Measurements from ENCODE around the gene AQP6. TPM values are rescaled to one million over a fixed set of nuclear protein-coding genes. Genes with fewer than 3 reads are reported as not detected.

AQP6 gene
- total and polyA plus RNA-seq, 2 donors (not counting 3 experiments of a cell fraction or from before 2014, with no cell fraction given), result 0.04 TPM; not detected in 1

GRCh38 chr12:49980501-49981349, 8.0 kb downstream of the AQP6 start:
- dilution Hi-C loops (cut with MboI; ENCODE audit: extremely low pct_ligation_motif_present, low sequenced_read_pairs), result no loop called here
- ChIA-PET CTCF (interaction anchor here (0.8 to 7.5 kb wide), 11 partner anchors 11 to 203 kb away, joined by 3 to 126 read pairs (median 6); partner anchors contain the start of gene RACGAP1), POLR2A (no interaction called here)

More at GRCh38 chr12:49980501-49981349, 8.0 kb downstream of the AQP6 start:
- Histone ChIP-seq H2AFZ (ENCODE audit: low read depth, low read length) (no peak overlapping the region), H3K79me2 (ENCODE audit: control insufficient read depth, insufficient read depth, low read length) (no peaks in the 10 kb centered on the region), H3K27me3 (ENCODE audit: control insufficient read depth in 2 of 2, insufficient read depth in 2 of 2, low read length in 2 of 2) (no peaks in the 10 kb centered on the region), H3K27ac (ENCODE audit: insufficient read depth, low read depth, low read length) (no peak overlapping the region), H3K9ac (replicated peaks; ENCODE audit: extremely low read depth, insufficient read depth, low read length) (no peak overlapping the region), H3K4me1 (ENCODE audit: control insufficient read depth, extremely low read depth, insufficient read depth, low read length) (peaks cover 14% of the 10 kb centered on the region), H4K20me1 (replicated peaks; ENCODE audit: control insufficient read depth, extremely low read depth, insufficient read depth, low read length) (no peaks in the 10 kb centered on the region), H3K9me1 (replicated peaks; ENCODE audit: control insufficient read depth, extremely low read depth, insufficient read depth, low read length) (no peaks in the 10 kb centered on the region), H3K4me2 (ENCODE audit: insufficient read depth, low read length) (no peak overlapping the region), H3K9me3 (replicated peaks; ENCODE audit: control insufficient read depth, insufficient read depth, low read length) (no peaks in the 10 kb centered on the region), H3K36me3 (ENCODE audit: control insufficient read depth in 2 of 2, extremely low read depth in 1 of 2, insufficient read depth in 2 of 2, low read length in 2 of 2) (no peaks in the 10 kb centered on the region), H3K4me3 (replicated peaks in 1 of 3; ENCODE audit: insufficient read depth in 1 of 3, low read depth in 1 of 3, low read length in 3 of 3) (no peak overlapping the region)
- no peak for DNase-seq (ENCODE audit: low read depth, low spot score)
- BruUV-seq (replicated peaks), result no TSS peak
- FAIRE-seq, result no peak
- TF ChIP-seq EZH2 (IDR thresholded peaks at IDR 0.05; ENCODE audit: borderline replicate concordance, low read depth, low read length, severe bottlenecking) (no peak), POLR2AphosphoS5 (IDR thresholded peaks at IDR 0.05; ENCODE audit: insufficient read depth, low read depth, low read length) (no peak), GATA2 (IDR thresholded peaks at IDR 0.05; ENCODE audit: insufficient read depth, insufficient read length, low read depth, low read length) (no peak), MAX (IDR thresholded peaks at IDR 0.05; ENCODE audit: insufficient read depth, insufficient read length) (no peak), FOS (IDR thresholded peaks at IDR 0.05; ENCODE audit: borderline replicate concordance, insufficient read depth, low read length) (no peak), JUN (IDR thresholded peaks at IDR 0.05; ENCODE audit: borderline replicate concordance, insufficient read depth, insufficient read length, low read depth) (no peak), CTCF (IDR thresholded peaks at IDR 0.05; ENCODE audit: extremely low read depth in 1 of 2, insufficient read depth in 1 of 2, low read depth in 1 of 2, low read length in 2 of 2) (no peak), POLR2A (IDR thresholded peaks at IDR 0.05; ENCODE audit: low read depth, low read length) (no peak), MYC (IDR thresholded peaks at IDR 0.05; ENCODE audit: low read depth, low read length) (no peak)
- intact Hi-C loops (cut with micrococcal nuclease), result no loop called here

Data from endothelial cell of umbilical vein (primary cell).